Activated T-helper 9 cell treated with anti-CD3 and anti-CD28 coated beads, Interleukin-2, amount 50 U/mL, for 16 hours (primary cell): ENCODE results near the gene UBR2.
"Not testable (repeated sequence)": the region's sequence is repeated elsewhere in the genome, so short reads cannot be mapped to it uniquely, and the experiment has no call there.

ENCODE experiments used
- DNase-seq: peaks from one replicate; pipeline ENCODE4 v3.0.0-alpha.2; 2020; ENCODE audit warnings: low read depth

The UBR2 gene

GRCh38 chr6:42693725-42694323 lies 130.0 kb downstream of the UBR2 start:
- no peak for DNase-seq

GRCh38 chr6:42694586-42694985 lies 130.8 kb downstream of the UBR2 start:
- DNase-seq: no peak

GRCh38 chr6:42696526-42697267 lies 132.9 kb downstream of the UBR2 start:
- DNase-seq: no peak

GRCh38 chr6:42697268-42697655 lies 133.4 kb downstream of the UBR2 start:
- DNase-seq: no peak

GRCh38 chr6:42698217-42698616 lies 134.4 kb downstream of the UBR2 start:
- DNase-seq: no peak

- no peak for DNase-seq
Observed at GRCh38 chr6:42702200-42702599, 138.4 kb downstream of the UBR2 start.

- not testable (repeated sequence) for DNase-seq
Observed at GRCh38 chr6:42702786-42703185, 139.0 kb downstream of the UBR2 start.

GRCh38 chr6:42704251-42704936 lies 140.6 kb downstream of the UBR2 start:
- DNase-seq: no peak

GRCh38 chr6:42704937-42705374 lies 141.1 kb downstream of the UBR2 start:
- no peak for DNase-seq

- no peak for DNase-seq
Observed at GRCh38 chr6:42707595-42707994, 143.8 kb downstream of the UBR2 start.

GRCh38 chr6:42708096-42708495 lies 144.3 kb downstream of the UBR2 start:
- DNase-seq: no peak

- no peak for DNase-seq
Observed at GRCh38 chr6:42709871-42710270, 146.0 kb downstream of the UBR2 start.

GRCh38 chr6:42710316-42710715 lies 146.5 kb downstream of the UBR2 start:
- DNase-seq: no peak

GRCh38 chr6:42711930-42712329 lies 148.1 kb downstream of the UBR2 start:
- DNase-seq: no peak

GRCh38 chr6:42714098-42714761 lies 150.4 kb downstream of the UBR2 start:
- no peak for DNase-seq

- DNase-seq: no peak
Observed at GRCh38 chr6:42715871-42716270, 152.0 kb downstream of the UBR2 start.

- DNase-seq: no peak
Observed at GRCh38 chr6:42720739-42721138, 156.9 kb downstream of the UBR2 start.

GRCh38 chr6:42722497-42722896 lies 158.7 kb downstream of the UBR2 start, which contains the start of gene PRPH2:
TSS of gene PRPH2 (minus strand) at chr6:42722597. CDS start at chr6:42722334, 263 bp downstream.
- DNase-seq: no peak

- no peak for DNase-seq
Observed at GRCh38 chr6:42724825-42725224, 161.0 kb downstream of the UBR2 start.

GRCh38 chr6:42726026-42726425 lies 162.2 kb downstream of the UBR2 start:
- no peak for DNase-seq

- peak; percentile 57 for DNase-seq
Observed at GRCh38 chr6:42726485-42727086, 162.8 kb downstream of the UBR2 start.

GRCh38 chr6:42727087-42727611 lies 163.3 kb downstream of the UBR2 start:
- no peak for DNase-seq
